Stimulated activated naive CD8-positive, alpha-beta T cell treated with anti-CD3 and anti-CD28 coated beads, Interleukin-15, Interleukin-2, amounts not matched to agents 100 U/mL and 50 U/mL, for 24 hours (primary cell): ENCODE results near the gene MND1.
"Not testable (repeated sequence)": the region's sequence is repeated elsewhere in the genome, so short reads cannot be mapped to it uniquely, and the experiment has no call there.

Source experiments
- ATAC-seq: fragments of 150-1000 bp; cut with Tn5 transposase; one replicate; pipeline ENCODE4 v1.10.0; 2021
- DNase-seq: peaks from one replicate; pipeline ENCODE4 v3.0.0; 2021

The MND1 gene

DNA sequence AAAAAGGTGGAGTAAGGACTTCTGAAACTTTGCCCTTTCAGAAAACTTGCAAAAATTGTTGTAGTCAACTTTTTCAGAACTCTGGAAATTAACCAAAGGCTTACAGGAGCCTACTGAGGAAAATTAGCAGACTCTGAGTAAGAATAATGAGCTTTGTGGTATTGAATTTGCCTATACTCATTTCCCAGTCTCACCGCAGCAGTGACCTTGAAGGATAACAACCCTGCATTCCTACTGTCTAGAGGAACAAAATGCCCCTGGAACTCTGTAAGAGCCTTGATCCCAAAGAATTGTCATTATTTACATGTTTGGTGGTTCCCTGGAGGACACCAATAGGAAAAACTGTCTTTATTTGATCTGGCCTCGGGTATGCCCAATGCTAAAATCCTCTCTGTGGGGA lies 57.9 kb downstream of the MND1 start:
- ATAC-seq = no peak

DNA sequence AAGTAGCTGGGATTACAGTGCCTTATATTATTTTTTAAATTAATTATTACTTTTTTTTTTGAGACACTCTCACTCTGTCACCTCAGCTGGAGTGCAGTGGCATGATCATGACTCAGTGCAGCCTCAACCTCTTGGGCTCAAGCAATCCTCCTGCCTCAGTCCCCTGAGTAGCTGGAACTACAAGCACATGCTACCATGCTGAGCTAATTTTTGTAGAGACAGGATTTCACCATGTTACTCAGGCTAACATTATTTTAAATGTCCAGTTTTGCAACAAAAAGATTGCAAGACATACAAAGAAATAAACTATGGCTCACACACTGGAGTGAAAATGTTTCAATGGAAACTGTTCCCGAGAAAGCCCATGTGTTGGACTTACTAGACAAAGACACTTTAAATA lies 59.2 kb downstream of the MND1 start:
- DNase-seq (no peak), ATAC-seq (no peak)

More for the DNA sequence above, 57.9 kb downstream of the MND1 start:
- no peak for DNase-seq

DNA sequence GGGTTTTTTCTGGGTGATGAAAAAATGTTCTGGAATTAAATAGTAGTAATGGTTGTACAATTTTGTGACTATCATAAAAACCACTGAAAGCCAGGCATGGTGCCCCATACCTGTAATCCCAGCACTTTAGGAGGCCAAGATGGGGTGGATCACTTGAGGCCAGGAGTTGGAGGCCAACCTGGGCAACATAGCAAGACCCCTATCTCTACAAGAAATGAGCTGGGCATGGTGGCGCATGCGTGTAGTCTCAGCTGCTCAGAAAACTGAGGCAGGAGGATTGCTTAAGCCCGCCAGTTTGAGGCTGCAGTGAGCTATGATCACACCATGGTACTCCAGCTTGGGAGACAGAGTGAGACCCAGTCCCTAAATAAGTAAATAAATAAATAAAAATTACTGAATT lies 63.4 kb downstream of the MND1 start:
- no peak for DNase-seq
- no peak for ATAC-seq

DNA sequence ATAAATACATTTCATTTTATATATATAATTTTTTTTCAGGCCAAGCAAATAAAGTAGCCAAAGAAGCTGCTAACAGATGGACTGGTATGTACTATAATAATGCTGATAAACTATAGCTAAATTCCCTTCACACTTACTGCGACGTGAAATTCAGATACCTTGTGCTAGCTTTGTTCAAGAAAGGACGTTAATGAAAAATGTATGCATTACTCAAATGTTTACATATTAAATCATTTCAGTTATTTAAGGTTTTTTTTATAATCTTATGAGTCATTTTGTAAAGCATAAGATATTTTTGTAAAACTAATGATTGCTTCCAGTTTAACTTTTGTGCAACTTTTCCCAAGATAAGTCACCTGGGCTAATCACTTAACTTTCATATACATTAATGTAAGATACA lies 64.4 kb downstream of the MND1 start:
- no peak for DNase-seq
- no peak for ATAC-seq

GRCh38 chr4:153409412-153409811 lies 64.9 kb downstream of the MND1 start:
- no peak for DNase-seq

GRCh38 chr4:153409924-153410501 lies 65.5 kb downstream of the MND1 start:
- no peak for DNase-seq
- no peak for ATAC-seq

More at GRCh38 chr4:153409412-153409811, 64.9 kb downstream of the MND1 start:
- ATAC-seq = no peak

GRCh38 chr4:153413842-153414241 lies 69.4 kb downstream of the MND1 start:
- ATAC-seq = no peak
- no peak for DNase-seq

DNA sequence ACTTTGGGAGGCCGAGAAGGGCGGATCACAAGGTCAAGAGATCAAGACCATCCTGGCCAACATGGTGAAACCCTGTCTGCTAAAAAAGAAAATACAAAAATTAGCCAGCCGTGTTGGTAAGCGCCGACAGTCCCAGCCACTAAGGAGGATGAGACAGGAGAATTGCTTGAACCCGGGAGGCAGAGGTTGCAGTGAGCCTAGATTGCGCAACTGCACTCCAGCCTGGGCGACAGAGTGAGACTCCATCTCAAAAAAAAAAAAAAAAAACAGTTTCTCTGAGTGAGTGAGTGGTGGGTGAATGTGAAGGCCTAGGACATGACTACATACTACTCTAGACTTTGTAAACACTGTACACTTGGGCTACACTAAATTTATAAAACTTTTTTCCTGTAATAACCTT lies 72.0 kb downstream of the MND1 start:
- DNase-seq, ATAC-seq: not testable (repeated sequence)

DNA sequence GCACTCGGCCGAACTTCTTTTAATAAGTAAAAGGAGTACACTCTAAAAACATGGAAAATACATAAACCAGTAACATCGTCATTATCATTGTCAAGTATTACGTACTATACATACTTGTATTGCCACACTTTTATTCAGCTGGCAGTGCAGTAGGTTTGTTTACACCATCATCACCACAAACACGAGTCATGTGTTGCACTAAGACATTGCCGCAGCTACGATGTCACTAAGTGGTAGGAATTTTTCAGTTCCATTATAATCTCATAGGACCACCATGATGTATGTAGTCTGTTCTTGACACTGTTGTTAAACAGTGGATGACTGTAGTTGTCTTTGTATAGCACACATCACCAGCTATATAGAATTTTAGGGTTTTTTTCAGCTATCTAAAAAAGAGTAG lies 73.6 kb downstream of the MND1 start:
- DNase-seq (no peak), ATAC-seq (no peak)

- ATAC-seq = no peak
Measured at GRCh38 chr4:153418558-153418957, 74.1 kb downstream of the MND1 start.

DNA sequence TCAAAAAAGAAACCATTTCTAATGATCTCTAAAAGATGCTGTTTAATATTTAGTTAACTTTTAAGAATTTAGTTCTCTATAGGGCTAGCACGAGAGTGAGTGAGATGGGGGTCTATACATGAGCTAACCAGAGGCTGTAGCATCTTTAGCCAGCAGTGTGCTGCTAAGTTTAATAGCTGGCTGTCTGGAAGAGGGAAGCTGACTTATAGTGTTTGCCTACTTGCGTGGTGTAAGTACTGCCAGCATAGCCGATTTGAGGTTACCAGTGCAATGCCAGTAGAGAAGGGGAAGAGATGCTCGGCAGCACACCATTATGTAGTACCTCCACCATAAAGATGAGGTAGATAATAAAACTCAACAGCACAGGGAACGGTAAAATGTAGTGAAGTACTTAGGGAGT lies 74.5 kb downstream of the MND1 start:
- no peak for ATAC-seq
- DNase-seq = no peak

More at GRCh38 chr4:153418558-153418957, 74.1 kb downstream of the MND1 start:
- no peak for DNase-seq

- DNase-seq = no peak
- no peak for ATAC-seq
Measured at GRCh38 chr4:153419673-153420278, 75.3 kb downstream of the MND1 start.

DNA sequence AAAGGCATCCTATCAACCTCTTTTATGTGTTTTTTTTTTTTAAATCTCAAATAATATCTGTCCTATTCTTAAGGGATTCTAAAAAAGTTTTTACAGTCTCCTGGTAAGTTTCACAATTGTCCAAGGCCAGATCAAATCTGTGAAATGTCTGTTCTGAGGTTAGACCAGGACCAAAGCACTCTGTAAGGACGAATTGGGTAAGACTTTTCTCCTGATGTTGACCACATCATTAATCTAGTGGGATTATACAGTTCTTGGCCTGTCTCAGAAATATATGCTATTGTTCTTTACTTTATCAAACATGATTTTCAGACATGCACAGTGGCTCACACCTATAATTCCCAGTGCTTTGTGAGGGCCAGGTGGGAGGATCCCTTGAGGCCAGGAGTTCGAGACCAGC lies 75.9 kb downstream of the MND1 start:
- ATAC-seq = no peak
- no peak for DNase-seq

- peak; percentile 65 for ATAC-seq
- no peak for DNase-seq
Measured at GRCh38 chr4:153421941-153422340, 77.5 kb downstream of the MND1 start.

GRCh38 chr4:153426207-153426885 lies 81.9 kb downstream of the MND1 start:
- DNase-seq = no peak
- ATAC-seq = peak; percentile 34

DNA sequence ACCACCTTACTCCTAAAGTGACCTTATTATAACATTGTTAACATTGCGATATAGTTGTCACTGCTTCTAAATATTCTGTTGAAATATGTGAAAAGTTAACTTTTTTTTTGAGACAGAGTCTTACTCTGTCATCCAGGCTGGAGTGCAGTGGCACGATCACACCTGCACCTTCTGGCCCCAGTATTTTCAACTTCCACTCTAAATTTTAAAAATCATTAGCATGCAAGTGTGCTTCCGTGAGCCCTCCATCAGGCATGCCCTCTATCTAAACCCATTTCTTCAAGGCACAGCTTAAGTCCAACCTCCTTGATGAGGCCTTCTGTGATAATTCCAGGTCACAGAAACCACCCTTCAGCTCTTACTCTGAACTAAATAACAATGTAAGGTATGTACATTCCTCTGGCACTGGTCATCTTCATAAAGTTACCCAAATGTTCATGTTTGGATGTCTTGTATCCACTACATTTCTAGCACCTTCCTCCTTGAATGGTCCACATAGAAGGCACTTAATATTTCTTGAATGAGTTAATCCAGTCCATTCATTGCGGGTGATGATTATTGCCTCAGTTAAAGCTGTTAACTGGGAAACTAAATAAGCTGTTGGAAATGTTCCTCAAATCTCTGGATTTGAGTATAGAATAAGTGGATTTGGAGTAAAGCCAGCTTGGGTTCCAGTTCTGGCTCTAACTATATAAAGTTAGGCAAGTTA lies 83.0 kb downstream of the MND1 start:
- DNase-seq (no peak), ATAC-seq (no peak)

DNA sequence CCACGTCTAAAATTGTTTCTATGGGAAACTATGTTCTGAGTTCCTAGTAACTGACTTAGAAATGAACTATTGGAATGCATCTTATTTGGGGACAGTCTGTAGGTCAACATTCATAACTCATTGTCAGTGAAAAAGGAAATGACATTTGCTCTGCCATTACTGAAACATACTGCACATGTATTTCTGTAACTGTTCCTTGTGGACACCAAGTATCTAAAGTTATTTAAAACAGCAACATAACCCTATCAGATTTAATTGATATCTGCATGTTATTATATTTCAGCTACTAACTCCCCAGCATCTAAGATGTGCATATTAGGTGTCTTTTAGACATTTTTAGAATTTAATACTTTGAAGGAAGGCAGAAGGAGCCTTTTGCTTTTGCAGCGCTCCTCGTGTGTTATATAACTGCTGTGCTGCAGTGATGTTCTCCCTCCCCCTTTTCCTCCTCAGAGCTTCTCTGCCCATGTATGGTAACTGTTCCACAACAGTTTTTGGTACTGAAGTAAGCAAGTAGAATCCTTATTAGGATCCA lies 84.5 kb downstream of the MND1 start:
- ATAC-seq (no peak), DNase-seq (no peak)

- ATAC-seq (peak; percentile 86), DNase-seq (peak; percentile 76)
Measured at GRCh38 chr4:153432965-153433753, 88.7 kb downstream of the MND1 start.

GRCh38 chr4:153433754-153434105 lies 89.2 kb downstream of the MND1 start:
- no peak for ATAC-seq

DNA sequence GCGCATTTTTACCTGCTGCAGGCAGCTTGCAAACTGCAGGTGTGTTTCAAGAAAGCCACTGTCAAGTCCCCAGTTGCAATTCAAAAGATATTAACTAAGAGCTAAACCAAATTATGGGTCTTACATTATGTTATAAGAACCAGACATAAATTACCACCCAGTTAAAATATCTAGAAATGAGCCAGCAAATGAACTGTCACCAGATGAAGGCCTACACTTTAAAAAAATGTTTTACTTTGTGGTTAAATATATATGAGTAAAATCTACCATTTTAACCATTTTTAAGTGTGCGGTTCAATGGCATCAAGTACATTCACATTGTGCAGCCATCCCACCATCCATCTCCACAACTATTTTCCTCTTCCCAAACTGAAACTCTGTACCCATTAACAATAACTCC lies 89.7 kb downstream of the MND1 start:
- DNase-seq = no peak
- ATAC-seq = no peak

More at GRCh38 chr4:153433754-153434105, 89.2 kb downstream of the MND1 start:
- no peak for DNase-seq

- ATAC-seq (peak; percentile 68), DNase-seq (peak; percentile 38)
Measured at GRCh38 chr4:153438916-153439756, 94.6 kb downstream of the MND1 start.
